Testis (tissue), 2 donors: ENCODE measurements around the gene CRYZ.

ENCODE experiments used
- POLR2A ChIP-seq: fragments of 450-650 bp; IDR thresholded peaks from one replicate; pipeline ENCODE4 v1.6.1; 2017; ENCODE audit warnings: antibody characterized with exemption, mild to moderate bottlenecking, moderate library complexity
- TF ChIP-seq, protein P1 (sequence below), 3 experiments: fragments of 450-650 bp in 2 of 3; fragments of 200-600 bp in 1 of 3; sonication (generic) in 1 of 3; IDR thresholded peaks; one replicate each; pipeline ENCODE4 v1.5.1; 2016 to 2019; ENCODE audit warnings: antibody characterized with exemption in 3 of 3, mild to moderate bottlenecking in 2 of 3, moderate library complexity in 1 of 3

- TF ChIP-seq, protein P1, sequence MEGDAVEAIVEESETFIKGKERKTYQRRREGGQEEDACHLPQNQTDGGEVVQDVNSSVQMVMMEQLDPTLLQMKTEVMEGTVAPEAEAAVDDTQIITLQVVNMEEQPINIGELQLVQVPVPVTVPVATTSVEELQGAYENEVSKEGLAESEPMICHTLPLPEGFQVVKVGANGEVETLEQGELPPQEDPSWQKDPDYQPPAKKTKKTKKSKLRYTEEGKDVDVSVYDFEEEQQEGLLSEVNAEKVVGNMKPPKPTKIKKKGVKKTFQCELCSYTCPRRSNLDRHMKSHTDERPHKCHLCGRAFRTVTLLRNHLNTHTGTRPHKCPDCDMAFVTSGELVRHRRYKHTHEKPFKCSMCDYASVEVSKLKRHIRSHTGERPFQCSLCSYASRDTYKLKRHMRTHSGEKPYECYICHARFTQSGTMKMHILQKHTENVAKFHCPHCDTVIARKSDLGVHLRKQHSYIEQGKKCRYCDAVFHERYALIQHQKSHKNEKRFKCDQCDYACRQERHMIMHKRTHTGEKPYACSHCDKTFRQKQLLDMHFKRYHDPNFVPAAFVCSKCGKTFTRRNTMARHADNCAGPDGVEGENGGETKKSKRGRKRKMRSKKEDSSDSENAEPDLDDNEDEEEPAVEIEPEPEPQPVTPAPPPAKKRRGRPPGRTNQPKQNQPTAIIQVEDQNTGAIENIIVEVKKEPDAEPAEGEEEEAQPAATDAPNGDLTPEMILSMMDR (IDR thresholded peaks at IDR 0.05): no peak
- no peak for TF ChIP-seq POLR2A
Measured at GRCh38 chr1:74681001-74681400, 51.8 kb downstream of the CRYZ start.
